ENCODE data around the gene UVRAG. TPM values are rescaled to one million over a fixed set of nuclear protein-coding genes. Genes with fewer than 3 reads are reported as not detected.
"Not testable (repeated sequence)": the region's sequence is repeated elsewhere in the genome, so short reads cannot be mapped to it uniquely, and the experiment has no call there.

Gene UVRAG
- total RNA-seq, 2 donors from 2014 or later = 15.9 to 22.4 TPM

GRCh38 chr11:75929706-75930105 lies 114.7 kb downstream of the UVRAG start:
- DNase-seq (no peak), ATAC-seq (no peak)
- intact Hi-C loops (cut with DNase I, micrococcal nuclease) = no loop called here

- no peak for ATAC-seq
- intact Hi-C loops (cut with DNase I, micrococcal nuclease) = no loop called here
- DNase-seq = no peak
Measured at GRCh38 chr11:75930534-75930933, 115.5 kb downstream of the UVRAG start.

- DNase-seq = no peak
- no peak for ATAC-seq
- intact Hi-C loops (cut with DNase I, micrococcal nuclease) = no loop called here
Measured at GRCh38 chr11:75931124-75931523, 116.1 kb downstream of the UVRAG start.

GRCh38 chr11:75933736-75934135 lies 118.7 kb downstream of the UVRAG start:
- intact Hi-C loops (cut with DNase I, micrococcal nuclease); ATAC-seq; DNase-seq: not testable (repeated sequence)

GRCh38 chr11:75934851-75935250 lies 119.8 kb downstream of the UVRAG start:
- intact Hi-C loops (cut with DNase I, micrococcal nuclease) = no loop called here
- DNase-seq (no peak), ATAC-seq (no peak)

GRCh38 chr11:75938543-75938942 lies 123.5 kb downstream of the UVRAG start:
- ATAC-seq = no peak
- DNase-seq = no peak
- intact Hi-C loops (cut with DNase I, micrococcal nuclease) = no loop called here

- intact Hi-C loops (cut with DNase I, micrococcal nuclease) = no loop called here
- DNase-seq (no peak), ATAC-seq (no peak)
Measured at GRCh38 chr11:75939516-75939915, 124.5 kb downstream of the UVRAG start.

GRCh38 chr11:75939992-75940391 lies 125.0 kb downstream of the UVRAG start:
- intact Hi-C loops (cut with DNase I, micrococcal nuclease) = no loop called here
- ATAC-seq (no peak), DNase-seq (no peak)

- ATAC-seq = no peak
- intact Hi-C loops (cut with DNase I, micrococcal nuclease) = no loop called here
- DNase-seq = no peak
Measured at GRCh38 chr11:75940911-75941310, 125.9 kb downstream of the UVRAG start.

- ATAC-seq (no peak), DNase-seq (no peak)
- intact Hi-C loops (cut with DNase I, micrococcal nuclease) = no loop called here
Measured at GRCh38 chr11:75944515-75944914, 129.5 kb downstream of the UVRAG start.

GRCh38 chr11:75945446-75945845 lies 130.4 kb downstream of the UVRAG start:
- ATAC-seq (no peak), DNase-seq (no peak)
- intact Hi-C loops (cut with DNase I, micrococcal nuclease) = no loop called here

- intact Hi-C loops (cut with DNase I, micrococcal nuclease) = no loop called here
- ATAC-seq (peak; percentile 58), DNase-seq (no peak)
Measured at GRCh38 chr11:75945947-75946346, 130.9 kb downstream of the UVRAG start.

GRCh38 chr11:75946531-75947530 lies 131.8 kb downstream of the UVRAG start:
- ATAC-seq = peak; percentile 69
- intact Hi-C loops (cut with DNase I, micrococcal nuclease) = no loop called here
- no peak for DNase-seq

- no peak for ATAC-seq
- intact Hi-C loops (cut with DNase I, micrococcal nuclease) = no loop called here
- no peak for DNase-seq
Measured at GRCh38 chr11:75949023-75949672, 134.1 kb downstream of the UVRAG start.

- intact Hi-C loops (cut with DNase I, micrococcal nuclease) = no loop called here
- DNase-seq (no peak), ATAC-seq (no peak)
Measured at GRCh38 chr11:75950141-75950540, 135.1 kb downstream of the UVRAG start.

GRCh38 chr11:75954039-75954438 lies 139.0 kb downstream of the UVRAG start:
- DNase-seq = no peak
- intact Hi-C loops (cut with DNase I, micrococcal nuclease) = no loop called here
- ATAC-seq = no peak

- DNase-seq (no peak), ATAC-seq (no peak)
- intact Hi-C loops (cut with DNase I, micrococcal nuclease) = no loop called here
Measured at GRCh38 chr11:75955443-75955842, 140.4 kb downstream of the UVRAG start.

- intact Hi-C loops (cut with DNase I, micrococcal nuclease) = no loop called here
- no peak for ATAC-seq
- no peak for DNase-seq
Measured at GRCh38 chr11:75959540-75959939, 144.5 kb downstream of the UVRAG start.

GRCh38 chr11:75964071-75964470 lies 149.1 kb downstream of the UVRAG start:
- intact Hi-C loops (cut with DNase I, micrococcal nuclease) = no loop called here
- no peak for ATAC-seq
- DNase-seq = no peak

Measured in left colon (tissue), 2 donors.